Measurements from ENCODE around the gene PTCH2.
"Not testable (repeated sequence)": the region's sequence is repeated elsewhere in the genome, so short reads cannot be mapped to it uniquely, and the experiment has no call there.

The PTCH2 gene

DNA sequence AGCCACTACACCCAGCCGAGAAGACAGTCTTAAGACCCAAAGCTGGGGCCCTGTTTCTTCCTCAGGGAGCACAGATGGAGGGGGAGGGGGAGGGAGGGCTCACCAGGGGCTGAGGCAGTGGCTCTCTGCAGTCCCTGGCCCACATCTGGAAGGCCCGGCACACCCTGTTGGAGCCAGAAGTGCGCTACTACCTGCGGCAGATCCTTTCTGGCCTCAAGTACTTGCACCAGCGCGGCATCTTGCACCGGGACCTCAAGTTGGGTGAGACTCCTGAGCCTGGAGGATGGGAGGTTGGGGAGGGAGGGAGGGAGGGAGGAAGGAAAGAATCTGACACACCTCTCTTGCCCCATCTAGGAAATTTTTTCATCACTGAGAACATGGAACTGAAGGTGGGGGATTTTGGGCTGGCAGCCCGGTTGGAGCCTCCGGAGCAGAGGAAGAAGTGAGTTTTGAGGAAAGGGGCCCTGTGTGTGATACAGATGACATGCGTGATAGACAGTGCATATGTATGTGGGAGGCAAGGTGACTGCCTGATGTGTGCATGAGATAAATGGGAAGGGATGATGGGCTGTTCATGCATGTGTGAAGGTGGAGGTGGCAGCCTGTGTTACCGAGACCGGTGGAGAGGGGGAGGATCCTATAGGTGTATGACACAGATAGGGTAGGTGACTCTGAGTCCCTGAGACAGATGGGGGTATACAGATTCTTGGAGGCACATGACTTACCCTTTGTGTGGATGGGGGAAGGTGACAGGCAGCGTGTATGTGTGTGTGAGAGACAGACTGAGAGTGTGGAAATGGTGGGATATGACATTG, 41.4 kb downstream of the PTCH2 start:
- no peak for DNase-seq

DNA sequence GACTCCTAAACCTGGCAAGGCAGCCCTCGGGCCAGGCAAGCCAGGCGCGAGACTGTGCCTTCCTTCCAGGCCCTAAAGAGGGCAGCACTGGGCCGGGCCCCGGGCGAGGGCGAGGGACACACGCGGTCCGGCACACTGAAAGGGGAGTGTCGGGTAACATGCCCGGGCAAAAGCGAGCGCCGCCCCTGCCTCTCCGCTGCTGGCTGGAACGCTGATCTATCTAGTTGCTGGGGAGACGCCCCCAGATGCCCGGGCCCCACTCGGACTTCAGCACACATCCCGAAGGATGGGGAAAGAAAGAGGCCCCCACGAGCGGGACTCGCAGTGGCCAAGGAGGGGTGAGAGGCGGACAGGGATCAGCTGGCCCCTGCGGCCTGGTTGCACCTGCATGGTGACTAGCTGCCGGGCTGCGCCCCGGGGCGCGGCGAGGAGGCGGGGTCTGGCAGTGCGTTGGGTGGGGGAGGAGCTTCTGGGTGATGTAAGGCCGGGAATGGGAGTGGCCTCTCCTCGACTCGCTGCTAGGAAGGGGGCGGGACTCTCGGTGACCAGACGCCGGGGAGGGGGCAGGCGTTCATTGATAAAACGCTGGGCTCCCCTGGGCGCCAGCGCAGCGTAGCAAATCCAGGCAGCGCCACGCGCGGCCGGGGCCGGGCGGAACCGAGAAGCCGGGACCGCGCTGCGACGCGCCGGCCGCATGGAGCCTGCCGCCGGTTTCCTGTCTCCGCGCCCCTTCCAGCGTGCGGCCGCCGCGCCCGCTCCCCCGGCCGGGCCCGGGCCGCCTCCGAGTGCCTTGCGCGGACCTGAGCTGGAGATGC, 43.1 kb downstream of the PTCH2 start, which contains the start of gene PLK3:
PLK3 (plus strand) TSS at position 608 of the 815 bp plus-strand sequence; CDS start at position 695, 87 bp downstream.
- peak; percentile 85 for DNase-seq

DNA sequence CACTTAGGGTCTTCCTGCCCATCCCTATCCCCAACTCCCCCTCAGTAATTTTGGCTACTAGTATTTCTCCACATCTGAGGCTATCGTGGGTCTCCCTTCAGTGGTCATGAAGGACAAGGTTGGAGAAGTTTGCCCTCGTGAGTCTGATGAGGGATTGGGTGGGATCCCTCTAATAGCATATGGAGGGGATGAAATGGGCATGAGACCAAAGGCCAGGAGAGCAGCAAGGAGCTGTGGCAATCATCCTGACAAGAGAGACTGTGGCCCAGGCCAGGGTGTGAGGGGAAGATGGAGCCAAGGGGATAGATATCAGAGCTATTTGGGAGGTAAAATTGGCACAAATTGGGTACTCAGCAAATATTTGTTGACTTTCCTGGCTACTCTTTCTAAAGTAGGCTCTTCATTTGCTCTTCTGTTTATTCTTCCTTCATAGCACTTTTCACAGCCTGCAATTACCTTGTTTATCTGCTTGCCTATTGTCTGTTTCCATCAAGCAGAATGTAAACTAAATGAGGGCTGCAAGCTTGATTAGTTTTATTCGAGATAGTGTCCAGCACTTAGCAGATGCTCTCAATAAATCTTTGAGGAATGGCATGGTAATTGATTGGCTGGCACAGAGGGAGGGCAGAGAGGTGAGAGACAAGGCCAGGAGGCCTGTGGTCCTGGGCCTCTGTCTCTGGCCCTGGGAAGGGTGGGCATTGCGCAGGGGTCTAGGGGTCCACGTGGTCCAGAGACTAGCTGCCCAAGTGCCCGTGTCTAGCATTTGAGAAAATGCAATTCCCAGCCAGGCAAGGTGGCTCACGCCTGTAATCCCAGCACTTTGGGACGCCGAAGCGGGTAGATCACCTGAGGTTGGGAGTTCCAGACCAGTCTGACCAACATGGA, 44.3 kb downstream of the PTCH2 start:
- DNase-seq = no peak

- DNase-seq = not testable (repeated sequence)
Measured at GRCh38 chr1:44797886-44798285, 45.2 kb downstream of the PTCH2 start.

DNA sequence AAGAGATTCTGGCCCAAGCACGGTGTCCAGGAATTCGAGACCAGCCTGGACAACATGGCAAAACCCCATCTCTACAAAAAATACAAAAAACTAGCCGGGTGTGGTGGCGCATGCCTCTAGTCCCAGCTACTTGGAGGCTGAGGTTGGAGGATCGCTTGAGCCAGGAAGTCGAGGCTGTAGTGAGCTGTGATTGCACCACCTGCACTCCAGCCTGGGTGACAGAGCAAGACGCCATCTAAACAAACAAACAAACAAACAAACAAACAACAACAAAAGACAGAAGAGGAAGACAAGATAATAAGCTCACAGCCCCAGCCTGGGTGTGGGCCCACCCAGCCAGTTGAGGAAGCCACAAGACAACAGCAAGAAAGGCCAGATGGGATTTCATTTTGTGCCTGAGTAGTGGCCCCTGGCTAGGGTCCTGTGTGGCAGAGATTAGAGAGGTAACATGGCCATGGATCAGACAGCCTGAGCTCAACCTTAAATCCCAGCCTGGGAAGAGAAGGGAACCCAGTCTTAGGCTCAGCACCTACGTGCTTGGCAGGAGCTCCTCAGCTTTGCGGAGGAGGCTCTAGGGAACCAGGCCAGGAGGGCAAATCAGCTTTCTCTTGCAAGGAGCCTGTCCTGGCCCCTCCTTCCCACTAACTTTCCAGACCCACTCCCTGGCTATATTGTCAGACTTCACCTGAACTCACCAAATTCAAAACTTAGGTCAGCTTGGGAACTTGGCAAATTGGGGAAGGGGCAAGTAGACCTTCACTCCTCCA, 50.1 kb downstream of the PTCH2 start:
- DNase-seq = no peak

DNA sequence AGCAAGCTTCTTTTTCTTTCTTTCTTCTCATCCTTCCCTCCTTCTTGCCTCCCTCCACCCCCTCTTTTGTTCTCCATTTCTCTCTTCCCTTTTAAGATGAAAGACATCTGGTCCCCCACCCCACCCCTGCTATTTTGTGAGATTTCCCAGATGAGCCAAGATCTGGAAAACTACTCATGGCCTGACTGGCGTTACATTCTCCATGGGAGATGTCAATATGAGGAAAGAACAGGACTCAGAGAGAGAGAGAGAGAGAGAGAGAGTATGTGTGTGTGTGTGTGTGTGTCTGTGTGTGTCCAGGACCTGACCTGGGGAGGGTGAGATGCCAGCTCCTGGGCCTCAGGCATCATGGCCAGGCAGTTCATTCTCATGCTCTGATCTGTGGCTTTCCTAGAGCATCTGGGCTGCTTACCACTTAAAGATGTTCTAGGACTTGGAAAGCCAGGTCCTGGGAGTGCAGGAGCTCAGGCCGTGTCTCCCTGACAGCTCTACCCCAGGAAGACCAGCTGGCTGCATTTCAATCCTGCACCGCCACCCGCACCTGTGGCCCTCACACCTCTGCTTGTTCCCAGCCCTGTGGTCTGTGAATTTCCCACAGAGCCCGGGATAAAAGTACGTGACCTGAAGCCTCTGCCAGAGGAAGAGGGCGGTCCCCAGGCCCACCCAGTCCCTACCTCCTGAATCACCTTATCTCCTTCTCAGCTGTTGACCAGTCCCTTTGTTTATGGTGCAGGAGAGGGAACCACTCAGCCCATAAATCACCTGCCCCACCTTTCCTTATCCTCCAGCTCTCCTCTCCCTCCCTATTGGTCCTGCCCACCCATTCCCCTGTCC, 51.9 kb downstream of the PTCH2 start:
- DNase-seq = no peak

DNA sequence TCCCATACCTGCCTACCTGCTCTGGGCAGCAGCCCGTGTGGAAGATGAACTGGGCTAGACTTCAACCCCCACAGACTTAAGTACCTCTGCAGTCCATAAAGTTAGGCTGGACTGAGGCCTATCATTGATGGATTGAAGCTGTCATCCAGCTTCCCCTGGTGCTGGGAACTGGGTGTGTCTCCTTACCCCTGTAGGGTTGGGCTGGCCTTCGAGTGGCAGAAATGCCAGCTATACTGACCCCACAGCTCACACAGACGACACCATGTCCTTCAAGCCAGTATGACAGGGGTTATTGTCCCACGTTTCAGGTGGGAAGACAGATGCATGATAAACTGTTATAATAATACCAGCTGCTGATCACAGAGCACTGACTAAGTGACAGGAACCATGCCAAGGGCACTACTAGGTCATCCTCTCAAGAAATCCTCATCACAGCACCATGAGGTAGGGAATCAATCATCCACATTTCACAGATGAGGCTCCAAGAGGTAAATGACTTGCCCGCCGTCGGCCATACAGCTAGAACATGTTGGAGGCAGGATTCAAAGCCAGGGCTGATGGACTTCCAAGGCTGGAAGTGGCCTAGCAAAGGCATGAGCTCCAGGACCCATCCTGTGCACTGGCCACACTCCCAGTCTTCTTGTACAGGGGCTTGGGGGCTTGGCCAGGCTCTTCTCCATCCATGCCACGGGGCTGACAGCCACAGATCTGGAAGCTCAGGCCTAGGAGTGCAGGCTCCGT, 54.8 kb downstream of the PTCH2 start, which contains the start of gene BEST4:
BEST4 (minus strand) TSS at position 51 of the 741 bp plus-strand sequence. CDS start 465 bp downstream, outside the sequence.
- DNase-seq = no peak

GRCh38 chr1:44787506-44787905, 55.5 kb downstream of the PTCH2 start:
- DNase-seq = no peak

DNA sequence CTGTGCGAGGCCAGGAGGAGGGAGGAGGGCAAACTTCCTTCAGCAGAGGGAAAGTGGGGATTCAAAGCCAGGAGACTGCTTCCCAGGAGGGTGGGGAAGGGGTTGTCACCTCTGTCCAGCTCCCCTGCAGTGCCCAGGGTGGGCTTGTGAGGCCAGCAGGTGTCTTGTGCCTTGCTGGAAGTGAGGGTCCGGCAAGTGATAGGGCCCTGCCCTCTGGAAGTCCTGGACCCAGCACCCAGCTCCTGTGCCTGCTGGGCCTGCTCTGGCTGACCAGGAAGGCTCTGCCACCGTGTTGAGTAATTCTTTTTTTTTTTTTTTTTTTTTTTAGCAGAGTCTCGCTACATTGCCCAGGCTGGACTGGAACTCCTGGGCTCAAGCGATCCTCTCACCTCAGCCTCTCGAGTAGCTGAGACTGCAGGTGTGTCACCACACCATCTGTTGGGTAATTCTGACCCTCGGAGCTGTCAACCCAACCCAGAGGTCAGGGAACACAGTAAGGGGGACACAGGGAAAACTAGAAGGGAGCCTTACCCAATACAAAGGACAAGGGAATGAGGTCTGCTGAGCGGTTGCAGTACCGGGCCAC, 56.1 kb downstream of the PTCH2 start:
- DNase-seq = no peak

DNA sequence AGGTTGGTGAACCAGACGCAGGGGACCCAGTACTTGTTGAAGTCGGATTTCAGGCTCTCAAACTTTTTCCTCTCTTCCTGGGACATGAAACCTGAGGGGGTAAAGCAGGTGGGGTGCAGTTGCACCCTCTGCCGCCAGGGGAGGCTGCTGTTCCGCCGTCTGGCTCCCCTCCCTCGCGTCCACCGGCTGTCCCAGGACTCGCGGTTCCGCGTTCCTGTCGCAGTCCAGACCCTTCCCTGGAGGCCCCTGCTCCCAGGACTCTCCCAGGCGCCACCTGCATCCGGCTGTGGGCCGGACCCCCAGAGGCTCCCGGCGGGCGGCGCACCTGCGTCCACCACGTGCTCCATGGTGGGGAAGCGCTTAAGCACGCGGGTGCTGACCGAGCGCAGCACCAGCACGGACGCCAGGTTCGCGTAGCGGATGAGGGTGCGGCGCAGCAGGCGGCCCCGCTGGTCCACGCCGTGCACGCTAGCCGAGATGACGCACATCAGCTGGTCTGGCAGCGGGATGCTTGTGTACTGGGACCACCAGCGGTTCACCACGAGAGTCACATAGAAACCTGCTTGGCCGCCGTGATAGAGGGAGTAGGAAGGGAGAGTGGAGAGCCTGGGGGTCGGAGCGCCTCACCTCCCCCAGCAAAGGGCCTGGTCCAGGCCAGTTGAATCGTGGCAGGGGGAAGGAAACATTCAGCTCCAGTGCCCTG, 56.8 kb downstream of the PTCH2 start:
- peak; percentile 62 for DNase-seq

GRCh38 chr1:44785501-44786137, 57.4 kb downstream of the PTCH2 start:
- DNase-seq = no peak

- no peak for DNase-seq
Measured at GRCh38 chr1:44785029-44785380, 58.0 kb downstream of the PTCH2 start.

- no peak for DNase-seq
Measured at GRCh38 chr1:44784094-44785028, 58.7 kb downstream of the PTCH2 start.

DNA sequence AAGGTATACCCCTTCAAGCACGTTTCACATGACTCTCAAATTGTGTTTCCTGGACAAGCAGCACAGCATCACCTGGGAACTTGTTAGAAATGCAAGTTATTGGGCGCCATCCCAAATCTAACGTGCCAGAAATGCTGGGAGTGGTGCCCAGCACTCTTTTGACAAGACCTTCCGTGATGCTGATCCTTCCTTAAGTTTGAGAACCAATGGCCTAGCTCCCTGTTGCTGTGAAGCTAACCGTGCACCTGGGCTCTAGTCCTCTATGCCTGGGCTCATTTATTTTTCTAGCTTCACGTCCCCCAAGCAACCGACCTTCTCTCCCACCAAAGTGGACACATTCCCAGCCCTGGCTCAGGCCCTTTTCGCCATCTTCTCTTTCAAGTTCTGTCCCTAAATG, 59.4 kb downstream of the PTCH2 start:
- no peak for DNase-seq

DNA sequence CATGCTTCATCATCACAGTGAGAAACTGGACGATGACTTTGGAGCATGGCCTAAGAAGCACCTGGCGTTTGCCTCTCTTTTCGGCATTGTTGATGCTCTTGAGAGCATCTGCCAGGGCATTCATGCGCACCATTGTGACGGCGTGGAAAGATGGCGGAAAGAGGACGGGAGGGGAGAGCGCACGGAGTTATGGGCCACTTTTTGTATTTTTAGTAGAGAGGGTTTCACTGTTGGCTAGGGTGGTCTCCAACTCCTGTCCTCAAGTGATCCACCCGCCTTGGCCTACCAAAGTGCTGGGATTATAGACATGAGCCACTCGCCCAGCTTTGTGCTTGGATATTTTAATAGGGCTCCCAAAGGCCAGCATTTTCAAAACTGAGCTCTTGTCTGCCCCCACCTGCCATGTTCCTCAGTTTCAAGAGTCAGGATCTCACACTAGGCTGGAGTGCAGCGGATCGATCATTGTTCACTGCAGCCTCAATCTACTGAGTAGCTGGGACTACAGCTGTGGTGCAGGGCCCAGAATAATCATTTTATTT, 62.4 kb downstream of the PTCH2 start:
- DNase-seq = no peak

DNA sequence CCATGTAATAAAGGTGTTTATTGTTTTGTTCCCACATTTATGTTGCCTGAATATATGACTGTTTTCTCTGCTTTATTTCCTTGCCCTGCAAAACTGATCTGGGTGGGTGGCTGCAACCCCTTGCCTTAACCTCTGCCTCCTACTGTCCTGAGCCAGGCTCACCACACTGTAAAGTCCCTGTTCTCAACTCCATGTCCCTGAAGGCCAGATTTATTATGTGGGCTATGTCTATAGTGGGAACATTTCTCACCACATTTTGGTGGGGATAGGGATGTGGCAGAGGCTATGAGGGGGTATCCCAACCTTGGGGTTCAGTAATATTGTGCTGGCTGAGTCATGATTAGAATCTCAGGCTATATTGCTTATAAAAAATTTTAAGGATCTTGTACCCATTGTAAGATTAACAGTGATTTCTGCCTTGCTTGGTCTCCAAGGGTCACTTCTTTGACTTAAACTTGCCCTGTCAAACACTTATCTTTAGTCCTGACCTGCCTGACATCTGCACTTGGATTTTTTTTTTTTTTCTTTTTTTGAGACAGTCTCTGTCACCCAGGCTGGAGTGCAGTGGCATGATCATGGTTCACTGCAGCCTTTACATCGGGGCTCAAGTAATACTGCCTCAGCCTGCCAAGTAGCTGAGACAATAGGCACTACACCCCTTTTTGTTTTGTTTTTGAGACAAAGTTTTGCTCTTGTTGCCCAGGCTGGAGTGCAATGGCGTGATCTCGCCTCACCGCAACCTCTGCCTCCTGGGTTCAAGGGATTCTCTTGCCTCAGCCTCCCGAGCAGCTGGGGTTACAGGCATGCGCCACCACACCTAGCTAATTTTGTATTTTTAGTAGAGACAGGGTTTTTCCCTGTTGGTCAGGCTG, 64.1 kb downstream of the PTCH2 start:
- DNase-seq = no peak
